Ovary (tissue), 3 donors: ENCODE measurements around the gene IL1RN.

Source experiments
- CTCF ChIP-seq, 3 donors: fragments of 450-650 bp in 2 of 3; fragments of 200-600 bp in 1 of 3; IDR thresholded peaks; one replicate each; pipeline versions ENCODE4 v1.5.1 to v1.8.0; 2016 to 2022; ENCODE audit warnings: antibody characterized with exemption in 3 of 3, mild to moderate bottlenecking in 1 of 3
- POLR2A ChIP-seq: fragments of 450-650 bp; IDR thresholded peaks from one replicate; pipeline ENCODE4 v1.6.1; 2017; ENCODE audit warnings: antibody characterized with exemption, mild to moderate bottlenecking, moderate library complexity
- donor health status: DM: no; HTN: no; CAD: no.

- TF ChIP-seq CTCF (IDR thresholded peaks at IDR 0.05) (no peak), POLR2A (no peak)
These were observed 29.9 kb downstream of the IL1RN start for GRCh38 chr2:113157118-113157896.
